Hypothalamus (tissue), 51 donors: Measurements from ENCODE around the gene TP53TG5.

ENCODE experiments used
- DNase-seq, 51 donors: peaks; one replicate each; lab custom pipeline; 2025; lab: John Stamatoyannopoulos, UW

Gene TP53TG5

GRCh38 chr20:45336530-45337366 lies 41.4 kb downstream of the TP53TG5 start:
- DNase-seq: peak in 18 of 51 donors; percentile 9 to 57 (median 32)

GRCh38 chr20:45330476-45330875 lies 47.6 kb downstream of the TP53TG5 start:
- no peak for DNase-seq

- no peak for DNase-seq
These were observed 48.4 kb downstream of the TP53TG5 start for GRCh38 chr20:45329497-45330319.

GRCh38 chr20:45328451-45328850 lies 49.7 kb downstream of the TP53TG5 start:
- no peak for DNase-seq

- no peak for DNase-seq
These were observed 52.8 kb downstream of the TP53TG5 start for GRCh38 chr20:45325371-45325770.

GRCh38 chr20:45323731-45324130 lies 54.4 kb downstream of the TP53TG5 start:
- DNase-seq: no peak

GRCh38 chr20:45322952-45323383 lies 55.2 kb downstream of the TP53TG5 start:
- DNase-seq: peak in 39 of 51 donors; percentile 7 to 81 (median 47)
